Measurements from ENCODE around the gene UVRAG. TPM values are rescaled to one million over a fixed set of nuclear protein-coding genes. Genes with fewer than 3 reads are reported as not detected.

Gene UVRAG
- total RNA-seq, result 10 to 100 TPM; 18.6 to 20.7 TPM

- ATAC-seq (replicated peaks in 1 of 2) (peak; percentile 92 to 93), DNase-seq (peak; percentile 98 to 99)
- H3K27ac Mint-ChIP-seq, result peak within 1 kb of the TSS; percentile 88
- H3K9me3 Mint-ChIP-seq, result no peaks in the 10 kb centered on the region
- no peaks in the 10 kb centered on the region for H3K27me3 Mint-ChIP-seq (ENCODE audit: low read depth)
- peaks cover 0 to 1% of the 10 kb centered on the region in 2 donors for H3K36me3 Mint-ChIP-seq (ENCODE audit: insufficient read depth in 2 of 2)
- no peak within 1 kb of the TSS for H3K4me3 Mint-ChIP-seq
- peaks cover 18% of the 10 kb centered on the region for H3K4me1 Mint-ChIP-seq (ENCODE audit: low read depth)
These were observed at the start of gene UVRAG for GRCh38 chr11:75814677-75815344. Gene UVRAG, plus strand, starts transcription at chr11:75815210. Its CDS starts 198 bp downstream, at chr11:75815408.

GRCh38 chr11:75766443-75767227 is 48.4 kb upstream of the UVRAG start:
- H3K27me3 Mint-ChIP-seq (ENCODE audit: low read depth), result peaks cover 39% of the 10 kb centered on the region
- no peaks in the 10 kb centered on the region for H3K9me3 Mint-ChIP-seq
- peak in 1 of 2 donors; percentile 6 for ATAC-seq (replicated peaks in 1 of 2)
- H3K27ac Mint-ChIP-seq, result no peak overlapping the region
- H3K36me3 Mint-ChIP-seq (ENCODE audit: insufficient read depth in 2 of 2), result no peaks in the 10 kb centered on the region
- peak overlapping the region in 1 of 2 donors; percentile 16 for H3K4me3 Mint-ChIP-seq
- DNase-seq, result no peak
- peaks cover 38% of the 10 kb centered on the region for H3K4me1 Mint-ChIP-seq (ENCODE audit: low read depth)

GRCh38 chr11:75767228-75767572 is 47.8 kb upstream of the UVRAG start:
- DNase-seq, result no peak
- no peaks in the 10 kb centered on the region for H3K9me3 Mint-ChIP-seq
- peak overlapping the region; percentile 5 to 13 for H3K4me3 Mint-ChIP-seq
- ATAC-seq (replicated peaks in 1 of 2), result no peak
- peaks cover 39% of the 10 kb centered on the region for H3K27me3 Mint-ChIP-seq (ENCODE audit: low read depth)
- H3K36me3 Mint-ChIP-seq (ENCODE audit: insufficient read depth in 2 of 2), result no peaks in the 10 kb centered on the region
- H3K27ac Mint-ChIP-seq, result no peak overlapping the region
- H3K4me1 Mint-ChIP-seq (ENCODE audit: low read depth), result peaks cover 38% of the 10 kb centered on the region

- no peak for ATAC-seq (replicated peaks in 1 of 2)
These were observed 47.3 kb upstream of the UVRAG start for GRCh38 chr11:75767793-75768111.

GRCh38 chr11:75768112-75768908 is 46.7 kb upstream of the UVRAG start, which contains the start of gene DGAT2:
Gene DGAT2, plus strand, starts transcription at chr11:75768778. Its CDS starts 214 bp downstream, at chr11:75768992.
- Mint-ChIP-seq H3K9me3 (no peaks in the 10 kb centered on the region), H3K27me3 (ENCODE audit: low read depth) (peaks cover 39% of the 10 kb centered on the region), H3K4me1 (ENCODE audit: low read depth) (peaks cover 39% of the 10 kb centered on the region), H3K36me3 (ENCODE audit: insufficient read depth in 2 of 2) (no peaks in the 10 kb centered on the region), H3K27ac (peak within 1 kb of the TSS; percentile 31), H3K4me3 (peak within 1 kb of the TSS; percentile 77 to 84)
- DNase-seq, result peak; percentile 80 to 85
- peak; percentile 88 for ATAC-seq (replicated peaks in 1 of 2)

More at GRCh38 chr11:75767793-75768111, 47.3 kb upstream of the UVRAG start:
- H3K36me3 Mint-ChIP-seq (ENCODE audit: insufficient read depth in 2 of 2), result no peaks in the 10 kb centered on the region
- H3K27me3 Mint-ChIP-seq (ENCODE audit: low read depth), result peaks cover 39% of the 10 kb centered on the region
- DNase-seq, result no peak
- H3K4me1 Mint-ChIP-seq (ENCODE audit: low read depth), result peaks cover 38% of the 10 kb centered on the region
- no peaks in the 10 kb centered on the region for H3K9me3 Mint-ChIP-seq
- no peak overlapping the region for H3K27ac Mint-ChIP-seq
- H3K4me3 Mint-ChIP-seq, result peak overlapping the region; percentile 5 to 84

GRCh38 chr11:75768909-75769771 is 45.9 kb upstream of the UVRAG start:
- peaks cover 47% of the 10 kb centered on the region for H3K4me1 Mint-ChIP-seq (ENCODE audit: low read depth)
- no peaks in the 10 kb centered on the region for H3K9me3 Mint-ChIP-seq
- peak overlapping the region; percentile 48 to 84 for H3K4me3 Mint-ChIP-seq
- no peaks in the 10 kb centered on the region for H3K36me3 Mint-ChIP-seq (ENCODE audit: insufficient read depth in 2 of 2)
- peak in 1 of 2 donors; percentile 0 for ATAC-seq (replicated peaks in 1 of 2)
- no peak for DNase-seq
- peaks cover 39% of the 10 kb centered on the region for H3K27me3 Mint-ChIP-seq (ENCODE audit: low read depth)
- H3K27ac Mint-ChIP-seq, result no peak overlapping the region

- Mint-ChIP-seq H3K4me1 (ENCODE audit: low read depth) (peaks cover 47% of the 10 kb centered on the region), H3K36me3 (ENCODE audit: insufficient read depth in 2 of 2) (no peaks in the 10 kb centered on the region), H3K4me3 (peak overlapping the region in 1 of 2 donors; percentile 71), H3K27me3 (ENCODE audit: low read depth) (peaks cover 39% of the 10 kb centered on the region), H3K9me3 (no peaks in the 10 kb centered on the region), H3K27ac (no peak overlapping the region)
- ATAC-seq (replicated peaks in 1 of 2) (no peak), DNase-seq (no peak)
These were observed 44.9 kb upstream of the UVRAG start for GRCh38 chr11:75770102-75770501.

- Mint-ChIP-seq H3K4me1 (ENCODE audit: low read depth) (peaks cover 41% of the 10 kb centered on the region), H3K27me3 (ENCODE audit: low read depth) (peaks cover 37% of the 10 kb centered on the region), H3K36me3 (ENCODE audit: insufficient read depth in 2 of 2) (no peaks in the 10 kb centered on the region), H3K4me3 (no peak overlapping the region), H3K9me3 (no peaks in the 10 kb centered on the region), H3K27ac (no peak overlapping the region)
- DNase-seq (no peak), ATAC-seq (replicated peaks in 1 of 2) (no peak)
These were observed 43.2 kb upstream of the UVRAG start for GRCh38 chr11:75771646-75772410.

- H3K4me1 Mint-ChIP-seq (ENCODE audit: low read depth), result peaks cover 37% of the 10 kb centered on the region
These were observed 41.2 kb upstream of the UVRAG start for GRCh38 chr11:75773595-75774353.

GRCh38 chr11:75775056-75775455 is 40.0 kb upstream of the UVRAG start:
- H3K4me3 Mint-ChIP-seq, result no peak overlapping the region
- H3K27ac Mint-ChIP-seq, result no peak overlapping the region
- no peaks in the 10 kb centered on the region for H3K36me3 Mint-ChIP-seq (ENCODE audit: insufficient read depth in 2 of 2)
- no peak for DNase-seq
- H3K27me3 Mint-ChIP-seq (ENCODE audit: low read depth), result peaks cover 15% of the 10 kb centered on the region
- ATAC-seq (replicated peaks in 1 of 2), result no peak
- H3K9me3 Mint-ChIP-seq, result no peaks in the 10 kb centered on the region
- H3K4me1 Mint-ChIP-seq (ENCODE audit: low read depth), result peaks cover 27% of the 10 kb centered on the region

More at GRCh38 chr11:75773595-75774353, 41.2 kb upstream of the UVRAG start:
- Mint-ChIP-seq H3K4me3 (peak overlapping the region in 1 of 2 donors; percentile 7), H3K36me3 (ENCODE audit: insufficient read depth in 2 of 2) (no peaks in the 10 kb centered on the region), H3K9me3 (no peaks in the 10 kb centered on the region), H3K27ac (peak overlapping the region; percentile 10), H3K27me3 (ENCODE audit: low read depth) (peaks cover 25% of the 10 kb centered on the region)
- peak; percentile 36 to 44 for DNase-seq
- peak; percentile 79 to 91 for ATAC-seq (replicated peaks in 1 of 2)

- no peaks in the 10 kb centered on the region for H3K9me3 Mint-ChIP-seq
- no peak overlapping the region for H3K4me3 Mint-ChIP-seq
- DNase-seq (no peak), ATAC-seq (replicated peaks in 1 of 2) (no peak)
- H3K4me1 Mint-ChIP-seq (ENCODE audit: low read depth), result peaks cover 23% of the 10 kb centered on the region
- H3K27me3 Mint-ChIP-seq (ENCODE audit: low read depth), result peaks cover under 1% of the 10 kb centered on the region
- no peak overlapping the region for H3K27ac Mint-ChIP-seq
- no peaks in the 10 kb centered on the region for H3K36me3 Mint-ChIP-seq (ENCODE audit: insufficient read depth in 2 of 2)
These were observed 38.5 kb upstream of the UVRAG start for GRCh38 chr11:75776546-75776945.
